Activated CD8-positive, alpha-beta T cell treated with anti-CD3 and anti-CD28 coated beads for 36 hours (primary cell): ENCODE results near the gene ARHGEF26. TPM values are rescaled to one million over a fixed set of nuclear protein-coding genes. Genes with fewer than 3 reads are reported as not detected.

Experiments used
- ATAC-seq: fragments of 200-7000 bp; cut with Tn5 transposase; one replicate; pipeline ENCODE4 v1.10.0; 2021; ENCODE audit warnings: mild to moderate bottlenecking, moderate library complexity
- CTCF ChIA-PET: fragments of 350-600 bp; sonication (Branson Sonifier 250); formaldehyde crosslinking; loops from one replicate; lab custom pipeline; 2021; ENCODE audit warnings: antibody characterized with exemption; lab: Charles Lee
- POLR2A ChIA-PET: fragments of 350-600 bp; sonication (Branson Sonifier 250); formaldehyde crosslinking; loops from one replicate; lab custom pipeline; 2021; ENCODE audit warnings: antibody characterized with exemption; lab: Charles Lee
- DNase-seq: peaks from one replicate; pipeline ENCODE4 v3.0.0-alpha.2; 2020
- H3K27ac Mint-ChIP-seq: one replicate; pipeline ENCODE4 v1.8.0; 2021; ENCODE audit warnings: mild to moderate bottlenecking, mixed read lengths
- H3K27me3 Mint-ChIP-seq: one replicate; pipeline ENCODE4 v1.8.0; 2021; ENCODE audit warnings: mixed read lengths
- H3K36me3 Mint-ChIP-seq: one replicate; pipeline ENCODE4 v1.8.0; 2021; ENCODE audit warnings: low read depth, mixed read lengths
- H3K4me1 Mint-ChIP-seq: one replicate; pipeline ENCODE4 v1.8.0; 2021; ENCODE audit warnings: low read depth, mixed read lengths
- H3K4me3 Mint-ChIP-seq: one replicate; pipeline ENCODE4 v1.8.0; 2021; ENCODE audit warnings: mild to moderate bottlenecking, moderate library complexity, mixed read lengths
- H3K9me3 Mint-ChIP-seq: one replicate; pipeline ENCODE4 v1.8.0; 2021; ENCODE audit warnings: mixed read lengths
- CTCF ChIP-seq: fragments of 200-600 bp; IDR thresholded peaks from one replicate; pipeline ENCODE4 v1.8.0; 2022; ENCODE audit warnings: antibody characterized with exemption, mild to moderate bottlenecking
- intact Hi-C: fragments of 100-400 bp; cut with micrococcal nuclease; formaldehyde crosslinking; loops from one replicate; pipeline ENCODE4 v1.10.0; 2022
- total RNA-seq, 2 experiments: library from RNA; stranded (reverse); gene quantifications; one replicate each; pipeline ENCODE4 v1.2.3, GENCODE V29; 2021

The ARHGEF26 gene
- total RNA-seq, 2 experiments from 2014 or later: not detected

GRCh38 chr3:154119951-154120350, 1.2 kb upstream of the ARHGEF26 start:
- intact Hi-C loops: no loop called here
- TF ChIP-seq CTCF: no peak
- H3K9me3 Mint-ChIP-seq: no peaks in the 10 kb centered on the region
- no peaks in the 10 kb centered on the region for H3K36me3 Mint-ChIP-seq
- H3K27me3 Mint-ChIP-seq: peaks cover 61% of the 10 kb centered on the region
- peaks cover 20% of the 10 kb centered on the region for H3K4me1 Mint-ChIP-seq
- no peak overlapping the region for H3K4me3 Mint-ChIP-seq
- no peak for ATAC-seq
- DNase-seq: no peak
- CTCF ChIA-PET: no interaction called here
- H3K27ac Mint-ChIP-seq: no peak overlapping the region
- POLR2A ChIA-PET: no interaction called here

- H3K4me1 Mint-ChIP-seq: peaks cover 20% of the 10 kb centered on the region
- ChIA-PET POLR2A (interaction anchor here (0.6 kb wide), 1 partner anchor 237 kb away, joined by 3 read pairs; no protein-coding TSS in a partner anchor), CTCF (interaction anchor here (1.1 kb wide), 1 partner anchor 20 kb away, joined by 3 read pairs; no protein-coding TSS in a partner anchor)
- no peak overlapping the region for H3K27ac Mint-ChIP-seq
- peak; percentile 22 for DNase-seq
- H3K36me3 Mint-ChIP-seq: no peaks in the 10 kb centered on the region
- peak overlapping the region; percentile 70 for H3K4me3 Mint-ChIP-seq
- intact Hi-C loops: no loop called here
- peak; percentile 35 for ATAC-seq
- H3K27me3 Mint-ChIP-seq: peaks cover 62% of the 10 kb centered on the region
- no peak for TF ChIP-seq CTCF
- H3K9me3 Mint-ChIP-seq: no peaks in the 10 kb centered on the region
Observed at GRCh38 chr3:154121701-154122551, 736 bp downstream of the ARHGEF26 start.

GRCh38 chr3:154122552-154122911, 1.3 kb downstream of the ARHGEF26 start:
- POLR2A ChIA-PET: interaction anchor here (0.6 kb wide), 1 partner anchor 236 kb away, joined by 3 read pairs; no protein-coding TSS in a partner anchor
- CTCF ChIA-PET: no interaction called here
- no peak overlapping the region for H3K27ac Mint-ChIP-seq

GRCh38 chr3:154122912-154123559, 1.8 kb downstream of the ARHGEF26 start:
- intact Hi-C loops: no loop called here
- Mint-ChIP-seq H3K36me3 (no peaks in the 10 kb centered on the region), H3K9me3 (no peaks in the 10 kb centered on the region), H3K4me3 (peak overlapping the region; percentile 14), H3K4me1 (peaks cover 20% of the 10 kb centered on the region), H3K27me3 (peaks cover 55% of the 10 kb centered on the region), H3K27ac (no peak overlapping the region)
- CTCF ChIA-PET: interaction anchor here (2.2 kb wide), 1 partner anchor 44 kb away, joined by 6 read pairs; no protein-coding TSS in a partner anchor
- DNase-seq (no peak), ATAC-seq (no peak)
- no peak for TF ChIP-seq CTCF
- POLR2A ChIA-PET: no interaction called here

More at GRCh38 chr3:154122552-154122911, 1.3 kb downstream of the ARHGEF26 start:
- H3K4me1 Mint-ChIP-seq: peaks cover 20% of the 10 kb centered on the region
- H3K4me3 Mint-ChIP-seq: peak overlapping the region; percentile 14
- no peaks in the 10 kb centered on the region for H3K9me3 Mint-ChIP-seq
- no peak for DNase-seq
- TF ChIP-seq CTCF: no peak
- H3K27me3 Mint-ChIP-seq: peaks cover 56% of the 10 kb centered on the region
- no peak for ATAC-seq
- no peaks in the 10 kb centered on the region for H3K36me3 Mint-ChIP-seq
- intact Hi-C loops: no loop called here
